ENCODE results near the gene PSMC5.
"Not testable (repeated sequence)": the region's sequence is repeated elsewhere in the genome, so short reads cannot be mapped to it uniquely, and the experiment has no call there.

PSMC5 gene

GRCh38 chr17:63827002-63827800 is at the start of gene PSMC5, which contains the start of gene FTSJ3:
Gene PSMC5, plus strand, starts transcription at chr17:63827431. Its CDS starts 60 bp downstream, at chr17:63827491.
Gene FTSJ3, minus strand, starts transcription at chr17:63827663. Its CDS starts 761 bp downstream, at chr17:63826902.
- H3K27me3 ChIP-seq (ENCODE audit: control insufficient read depth, insufficient read depth, low read length) = no peaks in the 10 kb centered on the region
- H3K9me3 ChIP-seq (ENCODE audit: control insufficient read depth, low read depth, low read length) = no peaks in the 10 kb centered on the region
- peaks cover 4% of the 10 kb centered on the region for H3K4me1 ChIP-seq (ENCODE audit: control insufficient read depth, low read depth, low read length)
- H3K4me3 ChIP-seq (ENCODE audit: low read length) = peak within 1 kb of the TSS; percentile 97
- peak within 1 kb of the TSS; percentile 97 for H3K9ac ChIP-seq (ENCODE audit: low read length)
- H3K27ac ChIP-seq (ENCODE audit: low read length) = peak within 1 kb of the TSS; percentile 100
- peaks cover 71% of the 10 kb centered on the region for H3K36me3 ChIP-seq (ENCODE audit: control insufficient read depth, low read depth, low read length)

DNA sequence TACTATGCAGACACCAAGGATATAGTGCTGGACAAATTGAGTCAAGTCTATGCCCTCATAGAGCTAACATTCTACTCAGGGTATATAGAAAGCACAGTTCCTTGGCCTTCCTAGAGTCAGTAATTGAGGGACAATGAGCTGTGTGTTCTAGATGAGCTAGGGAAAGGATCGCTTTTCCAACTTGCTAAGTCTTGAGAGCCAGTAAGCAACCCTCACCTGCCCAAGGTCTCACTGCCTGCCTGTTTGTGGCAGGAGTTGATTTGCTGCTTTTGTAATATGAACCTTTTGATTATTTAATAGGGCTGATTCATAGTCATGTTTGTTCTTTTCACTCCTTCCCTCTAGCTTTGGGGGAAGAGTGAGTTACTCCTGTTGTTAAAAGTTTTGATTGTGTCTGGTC is 46.7 kb upstream of the PSMC5 start:
- peaks cover 38% of the 10 kb centered on the region for H3K36me3 ChIP-seq (ENCODE audit: control insufficient read depth, low read depth, low read length)
- H3K4me1 ChIP-seq (ENCODE audit: control insufficient read depth, low read depth, low read length) = peaks cover 7% of the 10 kb centered on the region
- H3K27ac ChIP-seq (ENCODE audit: low read length) = no peak overlapping the region
- no peaks in the 10 kb centered on the region for H3K9me3 ChIP-seq (ENCODE audit: control insufficient read depth, low read depth, low read length)
- H3K27me3 ChIP-seq (ENCODE audit: control insufficient read depth, insufficient read depth, low read length) = no peaks in the 10 kb centered on the region
- H3K4me3 ChIP-seq (ENCODE audit: low read length) = no peak overlapping the region
- no peak overlapping the region for H3K9ac ChIP-seq (ENCODE audit: low read length)

DNA sequence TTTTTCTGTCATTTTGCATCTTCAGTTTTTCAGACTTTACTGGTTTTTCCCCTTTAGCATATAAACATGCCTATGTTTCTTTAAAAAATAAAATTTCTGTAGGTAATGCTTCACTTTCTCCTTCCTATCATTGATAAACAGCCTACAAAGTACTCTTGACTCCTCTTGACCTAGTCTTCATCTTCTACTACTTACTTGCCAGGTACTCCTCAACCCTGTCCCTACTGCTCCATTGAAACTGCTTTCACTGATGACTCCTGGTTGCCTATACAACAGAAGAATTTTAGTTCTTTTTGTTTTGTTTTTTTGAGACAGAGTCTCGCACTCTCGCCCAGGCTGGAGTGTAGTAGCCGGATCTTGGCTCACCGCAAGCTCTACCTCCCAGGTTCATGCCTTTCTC is 46.3 kb upstream of the PSMC5 start:
- Histone ChIP-seq H3K9ac (ENCODE audit: low read length) (no peak overlapping the region), H3K9me3 (ENCODE audit: control insufficient read depth, low read depth, low read length) (no peaks in the 10 kb centered on the region), H3K36me3 (ENCODE audit: control insufficient read depth, low read depth, low read length) (peaks cover 37% of the 10 kb centered on the region), H3K4me1 (ENCODE audit: control insufficient read depth, low read depth, low read length) (peaks cover 2% of the 10 kb centered on the region), H3K4me3 (ENCODE audit: low read length) (no peak overlapping the region), H3K27me3 (ENCODE audit: control insufficient read depth, insufficient read depth, low read length) (no peaks in the 10 kb centered on the region), H3K27ac (ENCODE audit: low read length) (no peak overlapping the region)

DNA sequence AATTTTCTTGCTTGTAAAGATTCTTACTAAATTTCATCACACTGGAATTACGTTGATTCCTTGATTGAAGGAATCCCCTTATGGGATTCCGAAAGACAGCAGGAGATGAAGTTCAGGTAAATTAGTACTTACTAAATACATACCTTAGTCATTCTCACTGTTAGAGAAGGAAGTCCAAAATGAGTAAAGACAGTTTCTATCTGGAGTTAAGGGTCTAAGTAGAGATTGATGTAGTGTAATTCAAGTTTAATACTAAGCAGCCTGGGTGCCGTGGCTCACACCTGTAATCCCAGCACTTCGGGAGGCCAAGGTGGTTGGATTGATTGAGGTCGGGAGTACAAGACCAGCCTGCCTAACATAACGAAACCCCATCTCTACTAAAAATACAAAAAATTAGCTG is 43.7 kb upstream of the PSMC5 start:
- Histone ChIP-seq H3K9ac (ENCODE audit: low read length) (no peak overlapping the region), H3K9me3 (ENCODE audit: control insufficient read depth, low read depth, low read length) (no peaks in the 10 kb centered on the region), H3K27ac (ENCODE audit: low read length) (no peak overlapping the region), H3K36me3 (ENCODE audit: control insufficient read depth, low read depth, low read length) (peaks cover 48% of the 10 kb centered on the region), H3K27me3 (ENCODE audit: control insufficient read depth, insufficient read depth, low read length) (no peaks in the 10 kb centered on the region), H3K4me1 (ENCODE audit: control insufficient read depth, low read depth, low read length) (no peaks in the 10 kb centered on the region), H3K4me3 (ENCODE audit: low read length) (no peak overlapping the region)

DNA sequence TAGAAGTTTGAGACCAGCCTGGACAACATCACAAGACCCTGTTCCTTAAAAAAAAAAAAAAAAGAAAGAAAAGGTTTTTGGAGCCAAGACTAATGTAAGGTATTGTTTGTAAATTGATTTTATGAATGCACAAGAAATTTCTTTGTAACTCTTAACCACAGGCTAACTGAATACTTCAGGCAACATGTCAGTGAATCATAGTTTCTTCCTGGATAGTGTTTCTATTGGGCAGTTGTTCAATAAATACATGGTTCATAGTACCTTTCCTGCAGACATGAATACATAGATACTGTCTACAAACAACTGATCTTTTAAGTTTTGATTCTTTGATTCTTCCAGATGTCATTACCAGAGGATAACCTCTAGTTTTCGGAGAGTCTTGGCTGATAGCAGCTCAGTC is 41.7 kb upstream of the PSMC5 start:
- Histone ChIP-seq H3K4me1 (ENCODE audit: control insufficient read depth, low read depth, low read length) (no peaks in the 10 kb centered on the region), H3K9ac (ENCODE audit: low read length) (no peak overlapping the region), H3K4me3 (ENCODE audit: low read length) (no peak overlapping the region), H3K27ac (ENCODE audit: low read length) (no peak overlapping the region), H3K27me3 (ENCODE audit: control insufficient read depth, insufficient read depth, low read length) (no peaks in the 10 kb centered on the region), H3K9me3 (ENCODE audit: control insufficient read depth, low read depth, low read length) (no peaks in the 10 kb centered on the region), H3K36me3 (ENCODE audit: control insufficient read depth, low read depth, low read length) (peaks cover 54% of the 10 kb centered on the region)

GRCh38 chr17:63786117-63786516 is 41.1 kb upstream of the PSMC5 start:
- Histone ChIP-seq H3K36me3 (ENCODE audit: control insufficient read depth, low read depth, low read length) (peaks cover 58% of the 10 kb centered on the region), H3K27ac (ENCODE audit: low read length) (no peak overlapping the region), H3K4me1 (ENCODE audit: control insufficient read depth, low read depth, low read length) (no peaks in the 10 kb centered on the region), H3K9me3 (ENCODE audit: control insufficient read depth, low read depth, low read length) (no peaks in the 10 kb centered on the region), H3K4me3 (ENCODE audit: low read length) (no peak overlapping the region), H3K27me3 (ENCODE audit: control insufficient read depth, insufficient read depth, low read length) (no peaks in the 10 kb centered on the region), H3K9ac (ENCODE audit: low read length) (no peak overlapping the region)

GRCh38 chr17:63786971-63787711 is 40.1 kb upstream of the PSMC5 start:
- H3K36me3 ChIP-seq (ENCODE audit: control insufficient read depth, low read depth, low read length) = peaks cover 68% of the 10 kb centered on the region
- H3K27me3 ChIP-seq (ENCODE audit: control insufficient read depth, insufficient read depth, low read length) = no peaks in the 10 kb centered on the region
- no peak overlapping the region for H3K27ac ChIP-seq (ENCODE audit: low read length)
- no peaks in the 10 kb centered on the region for H3K4me1 ChIP-seq (ENCODE audit: control insufficient read depth, low read depth, low read length)
- no peak overlapping the region for H3K9ac ChIP-seq (ENCODE audit: low read length)
- H3K4me3 ChIP-seq (ENCODE audit: low read length) = no peak overlapping the region
- no peaks in the 10 kb centered on the region for H3K9me3 ChIP-seq (ENCODE audit: control insufficient read depth, low read depth, low read length)

DNA sequence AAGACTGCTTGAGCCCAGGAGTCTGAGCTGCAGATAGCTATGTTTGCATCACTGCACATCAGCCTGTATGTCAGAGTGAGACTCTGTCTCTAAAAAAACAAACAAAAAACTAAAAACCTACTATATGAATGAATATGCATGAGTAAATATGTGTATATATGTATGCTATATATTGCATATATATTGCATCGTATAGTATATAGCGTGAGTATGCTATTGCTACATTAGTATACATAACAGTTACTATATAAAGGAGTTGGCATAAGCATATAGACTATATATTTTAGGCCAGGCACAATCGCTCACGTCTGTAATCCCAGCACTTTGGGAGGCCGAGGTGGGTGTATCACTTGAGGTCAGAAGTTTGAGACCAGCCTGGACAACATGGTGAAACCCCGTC is 37.2 kb upstream of the PSMC5 start:
- no peaks in the 10 kb centered on the region for H3K27me3 ChIP-seq (ENCODE audit: control insufficient read depth, insufficient read depth, low read length)
- H3K9ac ChIP-seq (ENCODE audit: low read length) = no peak overlapping the region
- H3K4me3 ChIP-seq (ENCODE audit: low read length) = no peak overlapping the region
- H3K9me3 ChIP-seq (ENCODE audit: control insufficient read depth, low read depth, low read length) = no peaks in the 10 kb centered on the region
- no peak overlapping the region for H3K27ac ChIP-seq (ENCODE audit: low read length)
- no peaks in the 10 kb centered on the region for H3K4me1 ChIP-seq (ENCODE audit: control insufficient read depth, low read depth, low read length)
- peaks cover 88% of the 10 kb centered on the region for H3K36me3 ChIP-seq (ENCODE audit: control insufficient read depth, low read depth, low read length)

GRCh38 chr17:63792055-63792729 is 35.0 kb upstream of the PSMC5 start:
- Histone ChIP-seq H3K4me3 (ENCODE audit: low read length) (no peak overlapping the region), H3K9ac (ENCODE audit: low read length) (no peak overlapping the region), H3K27ac (ENCODE audit: low read length) (no peak overlapping the region), H3K27me3 (ENCODE audit: control insufficient read depth, insufficient read depth, low read length) (no peaks in the 10 kb centered on the region), H3K36me3 (ENCODE audit: control insufficient read depth, low read depth, low read length) (peaks cover 95% of the 10 kb centered on the region), H3K9me3 (ENCODE audit: control insufficient read depth, low read depth, low read length) (no peaks in the 10 kb centered on the region), H3K4me1 (ENCODE audit: control insufficient read depth, low read depth, low read length) (no peaks in the 10 kb centered on the region)

DNA sequence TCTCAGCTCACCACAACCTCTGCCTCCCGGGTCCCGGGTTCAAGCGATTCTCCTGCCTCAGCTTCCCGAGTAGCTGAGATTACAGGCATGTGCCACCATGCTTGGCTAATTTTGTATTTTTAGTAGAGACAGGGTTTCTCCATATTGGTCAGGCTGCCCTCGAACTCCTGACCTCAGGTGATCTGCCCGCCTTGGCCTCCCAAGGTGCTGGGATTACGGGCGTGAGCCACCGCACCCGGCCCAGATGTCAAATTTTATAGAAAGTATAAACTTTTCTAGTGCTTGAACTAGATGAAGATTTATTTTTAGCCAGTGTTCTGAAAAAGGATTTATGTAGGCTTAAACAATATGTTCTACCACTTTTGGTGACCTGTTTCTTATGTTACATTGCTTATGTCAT is 30.9 kb upstream of the PSMC5 start:
- peaks cover 96% of the 10 kb centered on the region for H3K36me3 ChIP-seq (ENCODE audit: control insufficient read depth, low read depth, low read length)
- H3K4me1 ChIP-seq (ENCODE audit: control insufficient read depth, low read depth, low read length); H3K9ac ChIP-seq (ENCODE audit: low read length); H3K4me3 ChIP-seq (ENCODE audit: low read length); H3K9me3 ChIP-seq (ENCODE audit: control insufficient read depth, low read depth, low read length); H3K27ac ChIP-seq (ENCODE audit: low read length); H3K27me3 ChIP-seq (ENCODE audit: control insufficient read depth, insufficient read depth, low read length): not testable (repeated sequence)

- H3K4me1 ChIP-seq (ENCODE audit: control insufficient read depth, low read depth, low read length) = no peaks in the 10 kb centered on the region
- no peak overlapping the region for H3K27ac ChIP-seq (ENCODE audit: low read length)
- H3K36me3 ChIP-seq (ENCODE audit: control insufficient read depth, low read depth, low read length) = peaks cover 94% of the 10 kb centered on the region
Measured at GRCh38 chr17:63798572-63799106, 28.6 kb upstream of the PSMC5 start.

More at GRCh38 chr17:63798572-63799106, 28.6 kb upstream of the PSMC5 start:
- no peak overlapping the region for H3K4me3 ChIP-seq (ENCODE audit: low read length)
- no peaks in the 10 kb centered on the region for H3K27me3 ChIP-seq (ENCODE audit: control insufficient read depth, insufficient read depth, low read length)
- H3K9me3 ChIP-seq (ENCODE audit: control insufficient read depth, low read depth, low read length) = no peaks in the 10 kb centered on the region
- no peak overlapping the region for H3K9ac ChIP-seq (ENCODE audit: low read length)

All from iPS-18a (cell line).